Regular cardiac myocyte (primary cell): ENCODE results near the gene PSME1. TPM values are rescaled to one million over a fixed set of nuclear protein-coding genes. Genes with fewer than 3 reads are reported as not detected.

Experiments used
- total RNA-seq: library from RNA; depleted of rRNA; stranded (reverse); fragments of >200 nt; gene quantifications from 2 replicates; pipeline ENCODE4 v1.2.3, GENCODE V29; 2014

Gene PSME1
- 69.4 and 88.5 TPM in 2 replicates for total RNA-seq

DNA sequence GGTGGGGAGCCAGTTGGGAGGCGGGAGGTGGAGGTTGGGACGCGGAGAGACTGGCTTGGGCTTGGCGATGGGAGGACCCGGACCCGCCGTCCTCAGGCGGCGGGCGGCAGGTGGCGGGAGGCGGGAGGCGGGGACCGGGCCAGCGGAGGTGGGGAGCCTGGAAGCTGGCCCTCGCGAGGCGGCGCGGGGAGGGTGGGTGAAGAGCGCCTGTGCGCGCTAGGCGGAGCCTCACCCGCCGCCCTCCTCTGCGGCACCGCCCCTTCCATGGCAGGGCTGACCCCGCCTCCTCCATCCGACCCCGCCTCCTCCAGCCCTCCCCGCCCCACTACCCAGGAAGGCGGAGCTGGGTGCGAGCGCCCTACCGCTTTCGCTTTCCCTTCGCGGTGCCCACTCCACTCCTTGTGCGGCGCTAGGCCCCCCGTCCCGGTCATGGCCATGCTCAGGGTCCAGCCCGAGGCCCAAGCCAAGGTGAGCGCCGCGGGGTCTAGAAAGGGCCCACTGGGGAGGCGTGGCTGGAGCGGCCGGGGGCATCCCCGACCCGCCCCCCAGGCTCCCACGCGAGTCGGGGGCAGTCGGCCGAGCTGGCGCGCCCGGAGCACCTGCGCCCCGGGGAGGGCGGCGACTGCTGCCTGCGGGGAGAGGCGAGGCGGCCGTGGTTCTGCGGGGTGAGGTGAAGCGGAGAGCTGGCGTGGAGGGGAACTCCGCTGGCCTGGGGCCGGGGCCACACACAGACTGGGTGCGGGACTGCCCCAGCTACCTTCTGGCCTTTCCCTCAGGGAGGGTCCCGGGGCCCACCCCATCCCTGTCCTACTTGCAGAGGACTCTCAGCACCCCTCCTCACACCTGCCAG lies at the start of gene PSME1:
TSS of gene PSME1 (plus strand) at position 361 of the 850 bp plus-strand sequence. CDS start at position 430, 69 bp downstream.

DNA sequence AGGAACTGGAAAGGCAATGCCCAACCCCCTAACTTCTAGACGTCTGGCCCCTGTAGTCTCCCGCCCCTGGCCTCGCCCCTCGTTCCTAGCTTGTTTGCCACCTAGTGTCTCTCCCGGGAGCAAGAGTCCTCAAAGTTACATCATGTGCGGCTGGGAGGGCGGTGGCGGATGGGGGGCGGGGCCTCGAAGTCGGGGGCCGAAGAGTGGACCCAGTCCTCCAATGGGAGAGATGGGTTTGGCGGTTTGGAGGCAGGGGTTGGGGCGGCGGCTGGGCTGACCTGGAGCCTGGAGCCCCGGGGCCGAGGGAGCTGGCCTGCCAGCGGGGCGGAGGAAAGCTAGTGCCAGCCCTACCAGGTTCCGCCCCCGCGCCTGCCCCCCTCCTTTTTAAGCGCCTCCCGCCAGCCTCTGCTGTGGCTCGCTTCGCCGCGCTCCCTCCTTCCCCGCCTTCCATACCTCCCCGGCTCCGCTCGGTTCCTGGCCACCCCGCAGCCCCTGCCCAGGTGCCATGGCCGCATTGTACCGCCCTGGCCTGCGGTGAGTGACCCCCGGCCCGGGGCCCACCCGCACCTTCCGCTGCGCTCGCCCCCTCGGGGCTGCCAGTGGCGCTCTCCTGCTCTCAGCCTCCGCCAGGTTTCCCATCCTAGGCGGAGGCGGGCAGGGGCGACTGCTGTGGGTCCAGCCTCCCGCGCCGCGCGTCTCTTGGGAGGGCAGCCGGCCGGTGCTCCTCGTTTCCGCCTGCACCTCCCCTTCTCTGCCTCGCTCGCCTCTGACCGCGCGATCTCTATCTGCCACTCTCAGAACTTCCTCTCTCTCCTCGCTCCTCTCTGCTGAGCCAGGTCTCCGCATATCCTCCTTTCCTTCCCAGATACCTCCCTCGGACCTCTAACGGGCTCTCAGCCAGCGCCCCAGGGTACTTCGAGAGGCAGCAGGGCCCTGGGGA lies 41.8 kb upstream of the PSME1 start, which contains the start of gene PCK2:
TSS of gene PCK2 (plus strand) at position 411 of the 940 bp plus-strand sequence. CDS start at position 506, 95 bp downstream.

DNA sequence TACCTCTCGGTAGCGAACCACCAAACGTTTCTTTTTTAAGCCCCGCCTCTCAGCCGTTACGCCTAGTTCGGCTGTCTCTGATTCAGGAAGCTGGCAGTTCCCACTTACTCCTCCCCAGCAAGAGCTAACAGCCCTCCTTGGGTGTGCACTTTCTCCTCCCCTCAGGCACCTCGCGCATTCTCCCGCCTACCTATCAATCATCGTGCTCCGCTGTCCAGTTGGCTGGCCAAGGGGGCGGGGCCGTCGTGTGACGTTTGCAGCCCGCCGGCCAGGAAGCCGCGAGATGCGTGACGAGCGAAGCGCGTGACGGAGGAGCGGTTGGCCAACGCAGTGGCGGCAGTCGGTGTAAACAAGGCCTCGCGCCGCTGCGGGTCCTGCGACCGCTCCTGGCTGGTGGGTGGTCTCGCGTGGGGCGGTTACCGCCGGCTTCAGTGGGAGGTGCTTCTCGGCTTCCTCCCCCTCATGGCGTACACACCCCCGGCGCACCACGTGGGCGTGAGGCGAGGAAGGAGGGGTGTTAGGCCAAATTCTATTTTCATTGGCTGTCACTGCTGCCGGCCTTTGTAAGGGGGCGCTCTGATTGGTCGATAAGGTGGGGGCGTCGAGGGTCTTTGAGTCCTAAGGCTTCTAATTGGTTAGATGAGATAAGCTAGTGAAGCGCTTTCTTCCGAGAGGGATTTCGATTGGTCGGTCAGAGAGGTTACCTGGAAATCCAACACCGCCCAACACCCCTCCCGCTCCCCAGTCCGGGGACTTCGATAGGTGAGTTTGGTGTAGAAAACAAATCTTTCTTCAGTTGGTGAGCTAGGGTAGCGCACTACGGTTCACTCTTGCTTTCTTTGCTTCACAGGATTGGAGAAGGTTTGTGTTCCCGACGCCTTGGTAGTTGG lies 21.2 kb upstream of the PSME1 start, which contains the start of the genes DCAF11 and NRL:
TSS of gene DCAF11 (plus strand) at position 246 of the 890 bp plus-strand sequence. CDS start 818 bp downstream, outside the sequence.
TSS of gene NRL (minus strand) at position 418 of the 890 bp plus-strand sequence. CDS start 32,101 bp downstream, outside the sequence.

DNA sequence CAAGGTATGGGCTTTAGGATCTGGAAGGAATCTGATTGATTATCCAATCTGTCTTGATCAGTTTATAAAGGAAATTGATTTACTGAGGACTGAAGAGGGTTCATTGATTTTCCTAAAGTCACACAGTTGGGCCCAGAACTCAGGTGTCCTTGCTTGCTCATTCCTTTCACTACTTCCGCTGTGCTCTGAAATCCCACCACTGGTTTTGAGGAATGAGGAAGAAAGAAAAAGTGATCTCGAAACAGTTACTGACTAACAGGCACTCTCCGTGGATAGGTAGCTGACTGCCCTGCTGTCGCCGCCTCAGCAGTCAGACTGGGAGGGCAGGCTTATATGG lies 5.6 kb upstream of the PSME1 start, which contains the start of gene FITM1:
TSS of gene FITM1 (plus strand) at position 280 of the 337 bp plus-strand sequence. CDS start 905 bp downstream, outside the sequence.

DNA sequence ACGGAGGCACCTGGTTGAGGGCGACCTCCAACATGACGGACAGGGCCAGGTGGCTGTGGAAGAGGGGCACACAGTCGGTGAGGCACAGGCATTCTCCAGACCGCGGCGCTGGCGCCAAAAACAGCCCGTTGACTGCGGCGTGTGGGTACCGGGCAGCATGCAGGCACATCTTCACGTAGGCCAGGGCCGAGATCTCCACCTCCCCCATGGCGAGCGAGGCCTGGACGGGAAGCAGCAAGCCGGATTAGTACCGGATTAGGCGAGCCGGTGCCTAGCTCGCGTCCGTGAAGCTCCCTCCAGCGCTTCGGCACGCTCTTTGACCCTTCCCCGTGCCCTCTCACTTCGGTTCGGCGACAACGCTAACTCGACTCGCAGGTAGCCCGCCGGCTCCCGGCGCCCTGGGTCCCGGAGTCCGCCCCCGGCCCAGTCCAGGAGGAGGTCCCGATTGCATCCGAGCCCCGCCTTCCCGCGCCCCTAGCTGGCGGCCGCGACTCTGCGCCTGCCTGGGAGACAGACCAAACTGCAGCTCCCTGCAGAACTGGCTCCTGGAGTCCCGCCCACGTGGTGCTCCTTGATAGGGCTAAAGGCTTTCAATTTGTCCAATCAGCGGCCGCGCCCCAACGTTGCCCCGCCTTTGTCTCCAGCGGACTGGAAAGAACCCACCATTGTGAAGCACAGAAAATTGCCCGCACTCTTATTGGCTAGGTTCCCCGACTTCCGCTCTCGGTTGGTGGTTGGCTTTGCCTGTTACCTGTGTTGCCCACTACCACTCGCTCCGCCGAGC lies 5.3 kb downstream of the PSME1 start, which contains the start of gene EMC9:
TSS of gene EMC9 (minus strand) at position 495 of the 784 bp plus-strand sequence. CDS start at position 208, 287 bp downstream.

DNA sequence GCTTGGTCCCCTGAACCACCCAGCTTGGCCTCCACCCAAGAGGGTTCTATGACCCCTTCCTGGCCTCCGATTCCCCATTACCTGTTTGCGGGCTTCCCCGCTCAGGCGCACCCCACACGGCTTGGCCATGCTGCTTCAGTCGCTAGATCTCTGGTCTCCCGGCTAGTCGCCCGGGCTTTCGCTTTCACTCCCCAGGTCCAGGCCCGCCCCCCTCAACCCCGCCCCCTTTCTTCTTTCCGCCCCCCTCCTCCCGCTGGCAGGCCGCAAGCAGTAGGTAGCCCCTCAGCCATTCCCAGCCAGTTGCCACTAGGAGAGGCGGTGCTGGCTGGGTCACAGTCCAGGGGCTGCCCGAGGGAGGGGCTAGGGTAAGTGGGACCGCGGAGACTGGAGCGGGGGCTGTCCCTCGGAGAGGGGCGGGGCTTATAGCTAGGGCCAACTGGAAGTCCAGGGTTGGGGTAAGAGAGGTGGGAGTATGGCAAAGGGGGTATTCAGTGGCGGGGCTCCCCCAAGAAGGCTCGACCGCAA lies 10.5 kb downstream of the PSME1 start, which contains the start of gene PSME2:
TSS of gene PSME2 (minus strand) at position 158 of the 525 bp plus-strand sequence. CDS start at position 129, 29 bp downstream.

DNA sequence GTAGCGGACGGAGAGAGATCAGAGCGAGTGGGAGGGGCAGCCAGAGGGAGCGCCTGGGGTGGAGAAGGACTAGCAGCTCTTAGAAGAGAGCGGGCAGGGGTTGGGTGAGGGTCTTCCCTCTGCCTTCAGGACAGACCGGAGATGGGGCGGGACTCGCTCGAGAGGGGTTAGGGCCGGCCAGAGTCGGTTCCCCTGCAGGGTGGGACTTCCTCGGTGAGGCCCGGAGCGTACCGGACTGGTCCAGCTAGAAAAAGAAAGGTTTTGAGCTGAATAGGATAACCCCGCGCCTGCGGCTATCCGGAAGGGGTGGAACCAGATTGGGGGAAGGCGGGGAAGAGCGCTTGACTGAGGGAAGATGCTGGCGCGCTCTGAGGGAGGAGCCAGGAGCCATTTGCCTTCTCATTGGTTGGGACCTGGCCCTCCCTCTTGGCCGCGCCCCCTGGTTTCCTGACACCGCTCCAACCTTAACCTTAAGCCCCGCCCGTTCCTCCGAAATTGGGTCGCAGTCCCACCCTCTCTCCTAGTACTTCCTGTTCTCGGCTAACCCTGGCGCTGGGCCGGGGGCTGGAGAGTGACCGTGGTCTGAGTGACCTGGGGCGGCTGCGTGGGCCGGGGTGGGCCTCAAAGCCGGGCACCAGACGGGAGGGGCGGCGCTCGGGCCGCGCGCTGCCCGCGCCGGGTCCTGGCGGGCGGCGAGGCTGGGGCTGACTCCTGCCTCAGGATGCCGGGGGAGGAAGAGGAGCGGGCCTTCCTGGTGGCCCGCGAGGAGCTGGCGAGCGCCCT lies 11.2 kb downstream of the PSME1 start, which contains the start of gene RNF31:
TSS of gene RNF31 (plus strand) at position 521 of the 783 bp plus-strand sequence. CDS start at position 722, 201 bp downstream.

DNA sequence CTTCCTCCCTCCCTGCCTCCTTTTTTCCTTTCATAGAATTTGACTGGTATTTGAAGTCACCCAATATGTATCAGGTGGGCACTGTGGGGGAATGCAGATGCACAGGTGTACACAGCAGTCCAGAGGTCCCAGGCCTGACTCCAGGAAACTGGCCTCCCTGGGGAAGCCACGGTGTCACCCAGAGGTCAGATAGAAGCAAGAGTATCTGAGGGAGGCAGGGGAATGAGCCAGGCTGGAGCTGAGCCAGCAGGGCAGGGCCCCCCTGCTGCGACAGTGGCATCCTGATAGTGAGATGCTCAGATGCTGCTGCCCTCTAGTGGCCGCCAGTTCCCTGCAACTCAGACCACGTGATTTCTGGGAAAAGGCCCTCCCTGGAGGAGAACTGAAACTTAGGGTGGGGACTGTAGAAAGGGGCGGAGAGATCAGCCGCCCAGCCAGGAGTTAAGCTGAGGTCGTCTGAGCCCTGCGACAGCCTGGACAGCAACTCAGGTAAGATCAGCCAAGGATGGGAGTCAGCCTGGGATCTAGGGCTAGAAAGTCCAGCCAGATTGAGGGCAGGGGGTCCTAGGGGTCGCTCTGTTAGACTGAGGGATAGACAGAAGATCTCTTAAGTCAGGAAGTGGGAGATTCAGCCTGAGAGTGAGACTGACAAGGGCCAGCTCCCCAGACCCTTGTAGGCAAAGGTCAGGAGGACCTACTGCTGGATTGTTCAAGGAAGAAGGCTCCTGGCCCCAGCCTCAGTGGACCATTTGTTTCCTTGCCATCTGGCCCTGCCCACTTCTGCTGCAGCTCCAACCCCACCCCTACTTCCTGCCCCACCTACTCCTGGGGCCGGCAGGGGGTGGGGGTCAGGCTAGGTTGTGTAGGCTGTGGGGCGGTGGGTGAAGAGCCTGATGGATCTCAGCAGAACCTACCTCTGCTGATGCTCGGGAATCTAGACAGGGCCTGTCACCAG lies 25.1 kb downstream of the PSME1 start, which contains the start of gene IRF9:
TSS of gene IRF9 (plus strand) at position 416 of the 955 bp plus-strand sequence. CDS start 880 bp downstream, outside the sequence.

DNA sequence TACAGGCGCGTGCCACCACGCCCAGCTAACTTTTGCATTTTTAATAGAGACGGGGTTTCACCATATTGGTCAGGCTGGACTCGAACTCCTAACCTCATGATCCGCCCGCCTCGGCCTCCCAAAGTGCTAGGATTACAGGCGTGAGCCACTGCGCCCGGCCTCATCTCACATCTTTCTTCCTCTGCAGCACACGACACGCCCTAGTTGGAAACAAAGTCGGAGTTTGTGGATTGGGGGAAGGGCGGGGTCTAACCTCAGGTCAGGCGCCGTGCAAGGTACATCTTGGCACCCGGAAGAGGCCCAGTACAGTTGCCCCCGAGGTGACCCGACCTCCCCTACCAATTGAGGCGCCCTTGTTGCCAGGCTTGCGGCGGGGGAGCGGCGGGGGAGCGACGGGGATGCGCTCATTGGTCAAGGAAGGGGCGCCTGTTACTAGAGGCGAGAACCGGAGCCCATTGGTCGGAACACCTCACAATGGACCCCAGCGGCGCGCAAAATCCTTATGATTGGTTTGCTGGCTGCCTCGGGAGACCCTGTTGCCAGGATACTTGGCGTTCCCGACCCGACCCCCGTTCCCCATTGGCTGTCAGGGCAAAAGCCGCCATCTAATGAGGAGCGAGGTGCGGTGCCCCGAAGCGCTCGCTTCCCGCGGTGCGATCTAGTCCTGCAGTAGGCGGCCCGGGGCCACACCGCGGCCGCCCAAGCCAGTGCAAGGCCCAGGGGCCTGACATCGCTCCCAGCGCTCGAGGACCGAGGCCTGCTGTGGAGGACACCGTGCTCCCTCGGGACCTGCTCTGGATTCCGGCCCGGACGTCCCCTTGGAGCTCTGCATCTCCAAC lies 35.6 kb downstream of the PSME1 start, which contains the start of gene REC8:
TSS of gene REC8 (plus strand) at position 659 of the 839 bp plus-strand sequence. CDS start 473 bp downstream, outside the sequence.

Other genes with a start within 250 kb of the PSME1 start
- 29.6 and 49.8 TPM in 2 replicates for gene DHRS4, start 182.4 kb upstream of the PSME1 start, total RNA-seq
- 16.3 and 16.9 TPM in 2 replicates for gene DHRS4L2, start 147.3 kb upstream of the PSME1 start, total RNA-seq
- not detected in 2 replicates for gene CARMIL3, start 84.2 kb upstream of the PSME1 start, total RNA-seq
- gene CPNE6, start 64.6 kb upstream of the PSME1 start, total RNA-seq, result not detected in 2 replicates
- gene PCK2, start 41.9 kb upstream of the PSME1 start, total RNA-seq, result 13.4 and 17.2 TPM in 2 replicates
- gene DCAF11, start 21.4 kb upstream of the PSME1 start, total RNA-seq, result 50.6 and 56.1 TPM in 2 replicates
- gene NRL, start 21.2 kb upstream of the PSME1 start, total RNA-seq, result 0.56 and 0.77 TPM in 2 replicates
- gene FITM1, start 5.5 kb upstream of the PSME1 start, total RNA-seq, result not detected in 2 replicates
- gene EMC9, start 5.4 kb downstream of the PSME1 start, total RNA-seq, result 20.6 and 31.1 TPM in 2 replicates
- 81.5 and 136 TPM in 2 replicates for gene PSME2, start 10.4 kb downstream of the PSME1 start, total RNA-seq
- gene RNF31, start 11.3 kb downstream of the PSME1 start, total RNA-seq, result 22.6 and 28.8 TPM in 2 replicates
- 55.5 and 58.9 TPM in 2 replicates for gene IRF9, start 25.1 kb downstream of the PSME1 start, total RNA-seq
- gene REC8, start 35.9 kb downstream of the PSME1 start, total RNA-seq, result 0.56 and 0.77 TPM in 2 replicates
- 26.5 and 79.8 TPM in 2 replicates for gene IPO4, start 52.6 kb downstream of the PSME1 start, total RNA-seq
- 78.4 and 80.1 TPM in 2 replicates for gene TM9SF1, start 59.2 kb downstream of the PSME1 start, total RNA-seq
- gene TSSK4, start 69.5 kb downstream of the PSME1 start, total RNA-seq, result under 0.01 TPM in 1 of 2 replicates, not detected in the other
- gene CHMP4A, start 77.3 kb downstream of the PSME1 start, total RNA-seq, result 23.4 and 25.1 TPM in 2 replicates
- gene MDP1, start 79.9 kb downstream of the PSME1 start, total RNA-seq, result 15.9 and 18.0 TPM in 2 replicates
- 142 and 224 TPM in 2 replicates for gene NEDD8, start 96.2 kb downstream of the PSME1 start, total RNA-seq
- gene GMPR2, start 96.7 kb downstream of the PSME1 start, total RNA-seq, result 63.6 and 103 TPM in 2 replicates
- 48.3 and 58.3 TPM in 2 replicates for gene TINF2, start 106.4 kb downstream of the PSME1 start, total RNA-seq
- 0.19 and 0.85 TPM in 2 replicates for gene TGM1, start 127.0 kb downstream of the PSME1 start, total RNA-seq
- gene RABGGTA, start 135.4 kb downstream of the PSME1 start, total RNA-seq, result 24.0 and 28.0 TPM in 2 replicates
- gene DHRS1, start 163.6 kb downstream of the PSME1 start, total RNA-seq, result 9.0 and 9.9 TPM in 2 replicates
- 19.7 and 34.7 TPM in 2 replicates for gene NOP9, start 163.7 kb downstream of the PSME1 start, total RNA-seq
- gene CIDEB, start 171.8 kb downstream of the PSME1 start, total RNA-seq, result 1.5 and 1.7 TPM in 2 replicates
- 1.3 and 3.1 TPM in 2 replicates for gene LTB4R2, start 173.9 kb downstream of the PSME1 start, total RNA-seq
- gene LTB4R, start 175.3 kb downstream of the PSME1 start, total RNA-seq, result 1.5 and 1.7 TPM in 2 replicates
- 5.6 and 15.5 TPM in 2 replicates for gene ADCY4, start 198.9 kb downstream of the PSME1 start, total RNA-seq
- gene RIPK3, start 203.8 kb downstream of the PSME1 start, total RNA-seq, result 0.19 and 0.56 TPM in 2 replicates
- gene NFATC4, start 232.0 kb downstream of the PSME1 start, total RNA-seq, result 30.3 and 71.0 TPM in 2 replicates